WI38 (cell line): ENCODE data around the gene CCER1.

Experiments used
- H3K4me3 ChIP-seq: 2 replicates; pipeline ENCODE4 v1.5.1; 2011; ENCODE audit warnings: low read depth, mild to moderate bottlenecking, control low read depth, low read length
- TF ChIP-seq, protein P1 (sequence below): IDR thresholded peaks from 2 replicates; pipeline ENCODE4 v1.5.1; 2012; ENCODE audit warnings: low read depth, mild to moderate bottlenecking, control low read depth, low read length

CCER1 gene

DNA sequence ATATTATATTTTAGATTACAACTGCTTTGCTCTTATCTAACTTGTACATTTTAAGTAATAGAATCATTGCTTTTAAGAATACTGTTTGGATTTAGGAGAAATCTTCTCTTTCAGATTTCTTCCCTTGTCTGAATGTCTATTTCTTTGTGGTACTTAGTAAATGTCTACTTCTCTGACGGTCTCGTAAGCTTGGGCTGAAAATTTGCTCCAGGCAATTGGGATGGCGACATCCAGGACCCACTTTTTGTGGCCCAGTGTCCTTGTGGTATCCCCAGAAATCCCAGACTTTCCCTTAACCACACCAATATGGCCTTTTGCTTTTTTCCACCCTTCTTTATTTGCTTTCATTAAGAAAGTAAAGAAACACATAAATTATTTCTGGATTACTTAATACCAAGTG, 24.0 kb upstream of the CCER1 start:
- no peak overlapping the region for H3K4me3 ChIP-seq
- TF ChIP-seq, protein P1, sequence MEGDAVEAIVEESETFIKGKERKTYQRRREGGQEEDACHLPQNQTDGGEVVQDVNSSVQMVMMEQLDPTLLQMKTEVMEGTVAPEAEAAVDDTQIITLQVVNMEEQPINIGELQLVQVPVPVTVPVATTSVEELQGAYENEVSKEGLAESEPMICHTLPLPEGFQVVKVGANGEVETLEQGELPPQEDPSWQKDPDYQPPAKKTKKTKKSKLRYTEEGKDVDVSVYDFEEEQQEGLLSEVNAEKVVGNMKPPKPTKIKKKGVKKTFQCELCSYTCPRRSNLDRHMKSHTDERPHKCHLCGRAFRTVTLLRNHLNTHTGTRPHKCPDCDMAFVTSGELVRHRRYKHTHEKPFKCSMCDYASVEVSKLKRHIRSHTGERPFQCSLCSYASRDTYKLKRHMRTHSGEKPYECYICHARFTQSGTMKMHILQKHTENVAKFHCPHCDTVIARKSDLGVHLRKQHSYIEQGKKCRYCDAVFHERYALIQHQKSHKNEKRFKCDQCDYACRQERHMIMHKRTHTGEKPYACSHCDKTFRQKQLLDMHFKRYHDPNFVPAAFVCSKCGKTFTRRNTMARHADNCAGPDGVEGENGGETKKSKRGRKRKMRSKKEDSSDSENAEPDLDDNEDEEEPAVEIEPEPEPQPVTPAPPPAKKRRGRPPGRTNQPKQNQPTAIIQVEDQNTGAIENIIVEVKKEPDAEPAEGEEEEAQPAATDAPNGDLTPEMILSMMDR = no peak

DNA sequence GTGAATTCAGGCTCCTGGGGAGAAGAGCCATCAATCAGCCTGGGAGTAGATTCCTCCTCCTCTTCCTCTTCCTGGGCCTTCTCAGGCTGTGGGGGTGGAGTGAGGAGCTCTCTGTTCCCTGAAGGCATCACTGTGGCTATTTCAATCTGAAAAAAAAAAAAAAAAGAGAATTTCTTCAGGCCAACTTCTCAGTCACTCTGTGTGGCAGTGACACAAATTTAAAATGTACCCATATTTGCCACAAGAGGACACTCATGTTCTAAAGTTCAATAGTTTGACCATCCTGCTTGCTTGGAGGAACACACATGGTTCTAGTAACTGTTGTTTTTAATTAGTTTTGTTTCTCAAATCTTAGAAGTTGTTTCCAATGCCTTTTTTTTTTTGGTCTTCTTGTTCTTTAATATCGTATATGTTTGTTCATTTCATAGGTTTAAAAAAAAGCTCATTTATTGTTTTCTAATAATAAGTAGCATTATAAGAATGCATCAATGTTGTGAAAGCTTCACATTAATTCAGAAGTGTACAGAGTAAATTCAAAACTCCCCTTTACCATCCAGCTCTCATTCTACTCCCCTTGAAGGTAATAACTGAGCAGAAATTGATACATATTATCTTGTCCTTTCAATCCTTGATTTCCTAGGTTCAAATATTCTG, 23.3 kb upstream of the CCER1 start:
- H3K4me3 ChIP-seq = no peak overlapping the region
- TF ChIP-seq, protein P1 = peak; percentile 53; the same call in 1 of the 2 replicates

DNA sequence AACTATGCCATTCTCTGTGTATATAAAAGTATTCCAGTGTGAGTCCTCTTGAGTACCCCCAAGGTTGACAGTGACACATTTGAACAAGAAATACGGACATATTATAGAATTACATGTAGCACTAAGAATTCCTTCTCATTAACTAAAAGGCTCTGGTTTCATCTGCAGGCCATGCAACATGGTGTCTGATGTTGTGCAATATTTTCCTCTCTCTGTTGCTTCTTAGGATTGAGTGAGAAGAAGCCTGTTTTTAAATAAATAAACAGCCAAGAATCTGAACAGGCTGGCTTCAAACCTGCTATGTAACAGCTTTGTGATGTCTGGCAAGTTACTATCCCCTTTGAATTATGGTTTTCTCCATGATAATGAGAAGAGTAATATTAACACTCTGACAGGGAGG, 22.2 kb upstream of the CCER1 start:
- TF ChIP-seq, protein P1 = no peak
- H3K4me3 ChIP-seq = no peak overlapping the region

DNA sequence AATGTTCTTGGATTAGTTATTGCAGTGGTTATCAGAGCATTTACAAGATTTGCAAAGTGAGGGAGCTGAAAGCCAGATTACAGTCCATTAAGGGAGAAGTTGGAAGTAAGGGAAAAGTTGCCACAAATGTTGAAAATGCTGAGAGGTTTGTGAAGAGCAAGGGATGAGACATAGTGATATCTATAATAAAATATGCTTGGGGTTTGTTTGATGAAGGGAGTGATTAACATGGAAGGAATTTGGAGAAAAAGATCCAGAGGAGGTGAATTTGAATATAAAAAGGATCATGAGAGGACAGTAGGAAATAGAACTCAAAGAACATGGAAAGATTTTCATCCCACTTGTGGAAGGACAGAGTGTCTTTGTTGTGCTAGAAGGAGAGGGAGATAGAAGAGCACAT, 19.3 kb upstream of the CCER1 start:
- TF ChIP-seq, protein P1 = no peak
- H3K4me3 ChIP-seq = no peak overlapping the region

DNA sequence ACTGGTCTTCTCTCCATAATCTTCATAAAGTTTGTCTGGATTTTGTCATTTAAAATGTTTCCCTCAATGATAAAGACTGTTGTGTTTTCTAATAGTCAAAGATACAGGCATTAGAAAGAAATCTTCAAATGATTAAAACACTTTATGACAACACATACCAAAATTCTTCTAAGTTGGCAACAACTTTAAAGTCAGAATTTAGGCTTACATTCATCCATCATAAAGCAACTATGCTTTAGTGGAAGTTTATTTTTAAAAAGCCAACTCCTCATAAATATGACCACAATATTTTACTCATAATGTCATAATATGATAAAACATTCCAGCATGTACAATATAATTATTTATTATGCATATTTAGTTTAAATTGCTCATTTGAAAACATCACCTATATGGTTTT, 17.2 kb upstream of the CCER1 start:
- H3K4me3 ChIP-seq = no peak overlapping the region
- TF ChIP-seq, protein P1 = no peak

DNA sequence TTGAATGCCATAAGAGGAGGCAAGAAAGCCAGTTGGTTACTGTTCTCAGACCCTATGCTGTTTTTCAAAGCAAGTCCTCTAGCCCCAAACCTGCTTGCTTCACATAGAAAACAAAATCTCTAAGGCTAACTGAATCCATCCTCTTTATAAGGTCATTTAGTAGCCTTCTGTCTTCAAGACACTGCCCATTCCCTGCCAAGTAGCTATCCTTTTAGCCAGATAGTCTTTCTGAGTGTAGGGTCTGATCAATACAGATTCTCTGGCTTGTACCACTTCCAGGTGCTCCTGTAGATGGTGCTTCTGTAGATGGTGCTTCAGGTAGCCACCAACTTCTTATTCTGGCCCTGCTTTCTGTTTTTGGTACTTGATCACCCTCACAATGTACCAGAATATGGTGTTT, 15.9 kb upstream of the CCER1 start:
- TF ChIP-seq, protein P1 = no peak

DNA sequence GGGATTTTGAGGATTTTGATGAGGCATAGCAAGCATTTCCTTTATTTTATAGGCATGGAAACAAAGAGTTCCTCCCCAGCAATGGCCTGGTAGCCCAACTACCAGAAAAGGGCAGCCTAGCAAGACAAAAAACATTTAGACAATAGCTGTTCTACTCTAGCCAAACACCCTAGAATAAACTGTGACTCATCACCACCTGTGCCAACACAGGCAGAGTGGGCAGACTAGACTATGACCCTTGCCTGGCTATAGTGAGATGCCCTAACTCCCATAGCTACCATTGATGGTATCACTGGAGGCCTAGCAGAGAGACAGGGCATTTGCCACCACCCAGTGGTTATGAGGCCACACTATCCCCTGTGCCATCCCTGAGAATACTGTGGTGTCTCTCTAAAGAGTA, 15.5 kb upstream of the CCER1 start:
- H3K4me3 ChIP-seq = no peak overlapping the region
- TF ChIP-seq, protein P1 = no peak

More for the DNA sequence above, 15.9 kb upstream of the CCER1 start:
- no peak overlapping the region for H3K4me3 ChIP-seq
